WTC11 (cell line): ENCODE data around the gene MARCHF10.

Experiments used
- NR3C1 ChIP-seq: sonication (generic); formaldehyde crosslinking; conservative IDR thresholded peaks from 2 replicates; pipeline ENCODE4 v1.8.1; 2023; ENCODE audit warnings: low read depth, mild to moderate bottlenecking, missing genetic modification reagents
- ZNF423 ChIP-seq: fragments of 250-450 bp; sonication (Bioruptor Pico); IDR thresholded peaks from 2 replicates; pipeline ENCODE4 v2.1.2; 2022; ENCODE audit warnings: mild to moderate bottlenecking, moderate library complexity
- TF ChIP-seq, protein P1 (sequence below): sonication (generic); formaldehyde crosslinking; conservative IDR thresholded peaks from 2 replicates; pipeline ENCODE4 v1.8.1; 2023; ENCODE audit warnings: mild to moderate bottlenecking, low read depth, missing genetic modification reagents, moderate library complexity
- TF ChIP-seq, protein P2 (sequence below): fragments of 200-600 bp; IDR thresholded peaks from 2 replicates; pipeline ENCODE4 v1.8.0; 2022; ENCODE audit warnings: antibody characterized with exemption

DNA sequence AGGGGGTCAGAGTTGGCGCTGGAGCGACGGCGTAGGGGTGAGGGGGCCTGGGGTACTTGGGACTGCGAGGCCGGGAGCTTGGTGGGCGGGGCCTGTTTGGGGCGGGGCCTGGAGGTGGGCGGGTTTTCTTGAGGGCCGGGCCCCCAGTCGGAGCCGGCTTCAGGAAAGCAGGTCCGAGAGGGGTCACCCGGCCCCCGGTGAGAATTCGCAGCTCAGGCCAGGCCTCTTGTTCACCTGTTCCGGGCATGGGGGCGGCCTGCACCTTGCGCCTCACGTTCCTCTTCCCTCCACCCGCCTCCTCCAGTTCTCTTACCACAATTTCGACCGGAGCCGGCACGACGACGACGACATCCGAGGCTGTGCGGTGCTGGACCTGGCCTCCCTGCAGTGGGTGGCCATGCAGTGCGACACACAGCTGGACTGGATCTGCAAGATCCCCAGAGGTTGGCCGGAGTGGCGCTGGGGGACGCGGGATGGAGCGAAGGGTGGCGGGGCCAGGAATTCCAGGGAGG lies 128.2 kb downstream of the MARCHF10 start:
- TF ChIP-seq NR3C1 (CRISPR knock-in tag) (no peak), ZNF423 (no peak)
- TF ChIP-seq, protein P1, sequence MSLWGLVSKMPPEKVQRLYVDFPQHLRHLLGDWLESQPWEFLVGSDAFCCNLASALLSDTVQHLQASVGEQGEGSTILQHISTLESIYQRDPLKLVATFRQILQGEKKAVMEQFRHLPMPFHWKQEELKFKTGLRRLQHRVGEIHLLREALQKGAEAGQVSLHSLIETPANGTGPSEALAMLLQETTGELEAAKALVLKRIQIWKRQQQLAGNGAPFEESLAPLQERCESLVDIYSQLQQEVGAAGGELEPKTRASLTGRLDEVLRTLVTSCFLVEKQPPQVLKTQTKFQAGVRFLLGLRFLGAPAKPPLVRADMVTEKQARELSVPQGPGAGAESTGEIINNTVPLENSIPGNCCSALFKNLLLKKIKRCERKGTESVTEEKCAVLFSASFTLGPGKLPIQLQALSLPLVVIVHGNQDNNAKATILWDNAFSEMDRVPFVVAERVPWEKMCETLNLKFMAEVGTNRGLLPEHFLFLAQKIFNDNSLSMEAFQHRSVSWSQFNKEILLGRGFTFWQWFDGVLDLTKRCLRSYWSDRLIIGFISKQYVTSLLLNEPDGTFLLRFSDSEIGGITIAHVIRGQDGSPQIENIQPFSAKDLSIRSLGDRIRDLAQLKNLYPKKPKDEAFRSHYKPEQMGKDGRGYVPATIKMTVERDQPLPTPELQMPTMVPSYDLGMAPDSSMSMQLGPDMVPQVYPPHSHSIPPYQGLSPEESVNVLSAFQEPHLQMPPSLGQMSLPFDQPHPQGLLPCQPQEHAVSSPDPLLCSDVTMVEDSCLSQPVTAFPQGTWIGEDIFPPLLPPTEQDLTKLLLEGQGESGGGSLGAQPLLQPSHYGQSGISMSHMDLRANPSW (CRISPR knock-in tag), result no peak
- TF ChIP-seq, protein P2, sequence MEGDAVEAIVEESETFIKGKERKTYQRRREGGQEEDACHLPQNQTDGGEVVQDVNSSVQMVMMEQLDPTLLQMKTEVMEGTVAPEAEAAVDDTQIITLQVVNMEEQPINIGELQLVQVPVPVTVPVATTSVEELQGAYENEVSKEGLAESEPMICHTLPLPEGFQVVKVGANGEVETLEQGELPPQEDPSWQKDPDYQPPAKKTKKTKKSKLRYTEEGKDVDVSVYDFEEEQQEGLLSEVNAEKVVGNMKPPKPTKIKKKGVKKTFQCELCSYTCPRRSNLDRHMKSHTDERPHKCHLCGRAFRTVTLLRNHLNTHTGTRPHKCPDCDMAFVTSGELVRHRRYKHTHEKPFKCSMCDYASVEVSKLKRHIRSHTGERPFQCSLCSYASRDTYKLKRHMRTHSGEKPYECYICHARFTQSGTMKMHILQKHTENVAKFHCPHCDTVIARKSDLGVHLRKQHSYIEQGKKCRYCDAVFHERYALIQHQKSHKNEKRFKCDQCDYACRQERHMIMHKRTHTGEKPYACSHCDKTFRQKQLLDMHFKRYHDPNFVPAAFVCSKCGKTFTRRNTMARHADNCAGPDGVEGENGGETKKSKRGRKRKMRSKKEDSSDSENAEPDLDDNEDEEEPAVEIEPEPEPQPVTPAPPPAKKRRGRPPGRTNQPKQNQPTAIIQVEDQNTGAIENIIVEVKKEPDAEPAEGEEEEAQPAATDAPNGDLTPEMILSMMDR, result no peak
